ENCODE data around the gene LY6G6F. TPM values are rescaled to one million over a fixed set of nuclear protein-coding genes. Genes with fewer than 3 reads are reported as not detected.
A peak's percentile ranks its signal among the peaks of the same experiment; 100 is the strongest.

LY6G6F gene
- total and polyA plus RNA-seq, 2 of the 13 experiments (the other 11 are each of a cell fraction or from before 2014, with no cell fraction given): not detected

DNA sequence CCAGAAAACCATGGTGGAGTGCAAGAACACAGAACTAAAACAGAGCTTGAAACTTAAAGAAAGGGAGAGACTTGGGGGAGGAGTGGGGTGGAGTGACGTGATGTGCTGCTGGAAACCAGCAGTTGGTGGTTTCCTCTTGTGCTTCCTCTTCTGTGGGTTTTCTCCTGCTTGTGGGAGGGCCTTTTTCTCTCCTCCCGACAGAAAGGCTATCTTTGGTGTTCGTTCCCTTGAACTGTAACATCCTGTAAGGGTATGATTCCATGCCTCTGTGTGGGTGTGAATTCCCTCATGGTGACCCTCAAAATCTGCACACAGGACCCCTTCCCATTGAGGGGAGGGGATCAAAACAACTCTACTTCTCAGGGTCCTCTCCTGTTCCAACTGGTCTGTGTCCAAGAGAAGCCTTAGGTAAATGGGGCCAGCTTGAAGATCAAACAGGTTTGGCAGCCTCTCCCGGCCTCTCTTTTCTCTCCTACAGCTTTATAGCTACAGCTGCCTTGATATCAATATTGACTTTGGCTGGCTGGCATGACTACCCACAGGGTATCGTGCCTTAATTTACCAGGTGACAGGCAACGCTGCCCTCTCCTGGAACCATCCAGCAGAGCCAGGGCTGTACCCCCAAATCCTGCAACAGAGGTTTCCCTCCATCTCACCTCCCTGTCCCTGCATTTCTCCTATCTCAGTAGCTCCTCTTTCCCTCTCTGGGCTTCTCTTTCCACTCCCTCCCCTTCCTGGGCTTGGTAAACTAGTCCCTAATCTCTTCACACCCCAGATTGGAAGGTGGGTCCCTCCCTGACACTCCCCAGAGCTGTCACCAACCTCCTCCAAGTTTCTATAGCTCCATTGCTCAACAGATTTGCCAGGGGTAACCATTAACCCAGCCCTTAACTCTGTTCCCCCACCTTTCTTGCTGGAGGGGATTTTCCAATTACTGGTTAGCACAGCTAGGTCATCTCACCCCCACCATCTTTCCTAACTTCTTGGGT lies 31.6 kb downstream of the LY6G6F start (continued):
- TF ChIP-seq CSRNP1 (CRISPR knock-in tag; IDR thresholded peaks at IDR 0.05): 0 out of 2 replicates have a peak, but pooled peaks have one; percentile 68
- no peak for TF ChIP-seq SETDB1 (CRISPR knock-in tag; IDR thresholded peaks at IDR 0.05; ENCODE audit: borderline replicate concordance)
- TF ChIP-seq MIXL1 (CRISPR knock-in tag; IDR thresholded peaks at IDR 0.05): peak; percentile 86
- TF ChIP-seq ZNF441 (CRISPR knock-in tag; IDR thresholded peaks at IDR 0.05; ENCODE audit: borderline replicate concordance): 0 out of 2 replicates have a peak, but pooled peaks have one; percentile 57
- peak; percentile 38; the same call in 1 of the 2 replicates for TF ChIP-seq ARID3A (IDR thresholded peaks at IDR 0.05; ENCODE audit: low read depth, low read length)
- peak; percentile 94 for TF ChIP-seq TGIF2 (CRISPR knock-in tag; IDR thresholded peaks at IDR 0.05)
- no peak for TF ChIP-seq WIZ (CRISPR knock-in tag; IDR thresholded peaks at IDR 0.05)
- no peak for TF ChIP-seq TAF15 (IDR thresholded peaks at IDR 0.05; ENCODE audit: low read depth, low read length, poor library complexity, severe bottlenecking)
- TF ChIP-seq ZBTB49 (CRISPR knock-in tag; IDR thresholded peaks at IDR 0.05; ENCODE audit: borderline replicate concordance): 0 out of 2 replicates have a peak, but pooled peaks have one; percentile 25
- TF ChIP-seq PHF8 (CRISPR knock-in tag; IDR thresholded peaks at IDR 0.05): peak; percentile 35; the same call in 1 of the 2 replicates
- TF ChIP-seq ZNF552 (CRISPR knock-in tag; IDR thresholded peaks at IDR 0.05; ENCODE audit: borderline replicate concordance): no peak
- no peak; the same call in 1 of the 2 replicates for TF ChIP-seq ZNF274 (CRISPR knock-in tag; IDR thresholded peaks at IDR 0.05)
- TF ChIP-seq RBM22 (optimal IDR thresholded peaks at IDR 0.05; ENCODE audit: low read length): no peak
- 0 out of 2 replicates have a peak, but pooled peaks have one; percentile 46 for TF ChIP-seq ZNF224 (CRISPR knock-in tag; IDR thresholded peaks at IDR 0.05)
- TF ChIP-seq IKZF4 (CRISPR knock-in tag; IDR thresholded peaks at IDR 0.05; ENCODE audit: borderline replicate concordance, low read depth, not compliant biosample characterization): peak; percentile 16
- TF ChIP-seq, protein P1, sequence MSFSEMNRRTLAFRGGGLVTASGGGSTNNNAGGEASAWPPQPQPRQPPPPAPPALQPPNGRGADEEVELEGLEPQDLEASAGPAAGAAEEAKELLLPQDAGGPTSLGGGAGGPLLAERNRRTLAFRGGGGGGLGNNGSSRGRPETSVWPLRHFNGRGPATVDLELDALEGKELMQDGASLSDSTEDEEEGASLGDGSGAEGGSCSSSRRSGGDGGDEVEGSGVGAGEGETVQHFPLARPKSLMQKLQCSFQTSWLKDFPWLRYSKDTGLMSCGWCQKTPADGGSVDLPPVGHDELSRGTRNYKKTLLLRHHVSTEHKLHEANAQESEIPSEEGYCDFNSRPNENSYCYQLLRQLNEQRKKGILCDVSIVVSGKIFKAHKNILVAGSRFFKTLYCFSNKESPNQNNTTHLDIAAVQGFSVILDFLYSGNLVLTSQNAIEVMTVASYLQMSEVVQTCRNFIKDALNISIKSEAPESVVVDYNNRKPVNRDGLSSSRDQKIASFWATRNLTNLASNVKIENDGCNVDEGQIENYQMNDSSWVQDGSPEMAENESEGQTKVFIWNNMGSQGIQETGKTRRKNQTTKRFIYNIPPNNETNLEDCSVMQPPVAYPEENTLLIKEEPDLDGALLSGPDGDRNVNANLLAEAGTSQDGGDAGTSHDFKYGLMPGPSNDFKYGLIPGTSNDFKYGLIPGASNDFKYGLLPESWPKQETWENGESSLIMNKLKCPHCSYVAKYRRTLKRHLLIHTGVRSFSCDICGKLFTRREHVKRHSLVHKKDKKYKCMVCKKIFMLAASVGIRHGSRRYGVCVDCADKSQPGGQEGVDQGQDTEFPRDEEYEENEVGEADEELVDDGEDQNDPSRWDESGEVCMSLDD (CRISPR knock-in tag; IDR thresholded peaks at IDR 0.05; ENCODE audit: borderline replicate concordance): peak; percentile 96
- no peak for TF ChIP-seq CENPBD1 (CRISPR knock-in tag; IDR thresholded peaks at IDR 0.05; ENCODE audit: borderline replicate concordance, low read depth)
- TF ChIP-seq MZF1 (CRISPR knock-in tag; IDR thresholded peaks at IDR 0.05; ENCODE audit: borderline replicate concordance): no peak
